Epidermal melanocyte (primary cell): ENCODE data around the gene GAS6.
"Not testable (repeated sequence)": the region's sequence is repeated elsewhere in the genome, so short reads cannot be mapped to it uniquely, and the experiment has no call there.

Source experiments
- DNase-seq: peaks from one replicate; pipeline ENCODE4 v3.0.0; 2011; ENCODE audit warnings: low spot score; ENCODE audit not compliant: insufficient read length

Gene GAS6

DNA sequence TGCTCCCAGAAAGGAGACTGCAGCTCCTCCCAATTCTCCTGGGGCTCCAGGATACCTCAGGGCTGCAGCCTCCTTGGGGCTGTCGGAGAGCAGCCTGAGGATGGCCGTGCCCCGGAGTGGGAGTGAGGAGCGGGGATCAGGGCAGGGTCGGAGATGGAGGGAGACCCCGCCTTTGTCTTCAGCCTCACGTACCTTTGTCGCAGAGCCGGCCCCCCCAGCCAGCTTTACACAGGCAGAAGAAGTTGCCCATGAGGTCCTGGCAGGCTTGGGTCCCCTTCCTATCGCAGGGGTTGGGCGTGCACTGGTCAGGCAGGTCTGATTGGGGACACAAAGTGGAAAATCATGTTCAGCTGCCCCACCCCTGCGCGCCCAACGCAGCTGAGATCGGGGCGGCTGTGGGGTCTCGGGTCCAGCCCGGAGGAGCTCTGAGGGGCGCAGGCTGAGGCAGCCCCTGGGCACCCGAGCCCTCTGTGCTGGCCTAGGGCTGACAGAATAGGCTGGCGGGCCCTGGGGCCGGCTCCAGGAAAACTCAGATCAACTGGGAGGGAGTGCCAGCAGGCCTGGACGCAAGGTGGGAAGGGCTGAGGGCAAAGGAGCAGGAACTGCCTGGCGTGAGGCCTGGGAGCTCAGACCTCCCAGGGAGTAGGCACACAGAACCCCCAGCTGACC, 24.2 kb downstream of the GAS6 start:
- no peak for DNase-seq

- DNase-seq: no peak
Observed at GRCh38 chr13:113838711-113839201, 25.1 kb downstream of the GAS6 start.

GRCh38 chr13:113837560-113838355, 26.1 kb downstream of the GAS6 start:
- peak; percentile 87 for DNase-seq

DNA sequence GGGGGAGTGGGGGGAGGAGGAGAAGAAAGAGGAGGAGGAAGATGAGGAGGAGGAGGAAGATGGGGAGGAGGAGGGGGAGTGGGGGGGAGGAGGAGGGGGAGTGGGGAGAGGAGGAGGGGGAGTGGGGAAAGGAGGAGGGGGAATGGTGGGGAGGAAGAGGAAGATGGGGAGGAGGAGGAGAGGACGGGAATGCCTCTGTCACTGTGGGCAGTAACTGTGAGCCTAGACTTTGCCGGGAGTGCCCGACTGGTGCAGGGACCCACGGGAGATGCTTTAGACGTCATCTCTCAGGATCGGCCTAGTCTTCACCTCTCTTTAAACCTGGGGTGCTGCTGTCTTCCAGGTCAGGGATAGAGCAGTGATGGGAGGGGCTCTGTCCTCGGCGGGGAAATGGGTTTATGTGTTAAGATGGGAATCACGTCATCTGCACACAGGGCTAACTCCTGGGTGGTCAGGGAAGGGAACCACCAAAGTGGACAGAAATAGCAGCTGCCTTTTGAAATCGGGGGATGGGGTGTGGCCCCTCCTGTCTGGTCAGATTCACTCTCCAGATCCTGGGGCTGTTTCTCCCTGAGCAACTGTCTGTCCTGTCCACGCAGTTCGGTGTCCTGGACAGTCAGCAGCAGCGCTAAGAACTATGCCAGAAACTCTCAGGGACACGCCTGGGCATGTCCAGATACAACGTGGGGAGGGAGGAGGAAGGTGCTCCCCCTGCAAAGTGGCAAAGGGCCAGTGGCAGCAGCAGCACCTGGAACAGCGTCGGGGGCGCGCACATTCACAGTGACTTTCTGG, 26.9 kb downstream of the GAS6 start:
- DNase-seq: no peak

DNA sequence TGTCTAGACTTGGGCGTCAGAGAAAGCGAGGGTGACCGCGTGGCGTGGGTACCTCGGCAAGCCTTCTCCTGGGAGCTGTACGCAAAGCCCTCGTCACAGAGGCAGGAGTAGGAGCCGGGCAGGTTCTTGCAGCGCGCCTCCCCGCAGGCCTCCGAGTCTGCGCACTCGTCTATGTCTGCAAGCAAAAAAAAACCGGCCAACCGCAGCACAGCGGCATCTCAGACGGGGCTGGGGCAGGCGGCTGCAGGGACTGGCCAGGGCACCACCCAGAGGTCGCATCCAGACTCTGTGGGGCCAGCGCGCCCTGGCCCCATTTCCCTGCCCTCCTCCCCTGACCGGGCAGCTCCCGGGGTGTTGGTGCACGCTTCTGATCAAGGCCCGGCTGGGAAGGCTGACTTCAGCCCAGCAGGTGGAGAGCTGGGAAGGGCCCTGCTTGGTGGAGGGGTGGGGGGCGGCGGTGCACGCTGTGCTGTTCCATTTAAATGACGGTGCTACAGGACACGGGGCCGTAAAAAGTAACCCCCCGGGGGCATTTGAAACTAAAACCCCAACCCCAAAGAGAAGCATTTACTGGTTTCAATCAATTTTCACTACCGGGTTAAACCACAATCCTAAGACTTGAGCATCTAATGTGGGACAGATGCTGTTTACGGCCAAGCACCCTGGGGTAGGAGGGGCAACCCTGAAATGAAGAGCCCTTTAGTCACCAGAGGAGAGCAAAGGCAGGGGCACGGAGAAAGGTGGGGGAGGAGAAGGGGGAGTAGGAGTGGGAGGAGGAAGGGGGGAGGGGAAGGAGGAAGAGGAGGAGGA, 28.2 kb downstream of the GAS6 start:
- peak; percentile 81 for DNase-seq

DNA sequence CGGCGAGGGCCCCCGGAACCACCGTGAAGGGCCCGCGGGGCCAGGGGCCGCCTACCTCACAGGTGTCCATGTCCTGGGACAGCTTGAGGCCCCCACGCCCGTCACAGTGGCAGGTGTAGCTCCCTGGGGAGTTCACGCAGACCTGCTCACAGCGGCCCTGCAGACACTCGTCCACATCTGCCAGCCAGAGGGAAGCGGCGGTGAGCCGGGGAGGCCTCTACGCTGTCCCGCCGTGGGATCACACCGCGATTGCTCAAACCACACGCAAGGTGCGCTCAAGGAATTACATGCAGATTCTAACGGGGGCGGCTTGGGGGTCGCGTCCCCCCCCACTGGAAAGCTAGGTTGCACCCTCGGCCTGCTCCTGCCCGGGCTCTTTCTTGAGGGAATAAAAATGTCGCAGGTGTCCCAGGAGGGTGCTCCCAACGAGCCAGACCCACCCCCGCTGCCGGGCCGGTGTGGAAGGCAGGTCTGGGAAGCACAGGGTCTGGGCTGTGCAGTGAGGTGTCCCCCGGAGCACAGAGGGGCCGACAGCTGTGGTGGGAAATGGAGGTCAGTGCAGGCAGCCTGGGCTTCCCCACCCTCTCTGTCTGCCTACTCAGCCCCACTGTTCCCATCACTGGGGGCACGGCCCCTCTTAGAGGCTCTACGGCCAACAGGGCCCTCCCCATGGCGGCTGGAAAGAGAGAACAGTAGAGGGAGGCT, 29.2 kb downstream of the GAS6 start:
- no peak for DNase-seq

DNA sequence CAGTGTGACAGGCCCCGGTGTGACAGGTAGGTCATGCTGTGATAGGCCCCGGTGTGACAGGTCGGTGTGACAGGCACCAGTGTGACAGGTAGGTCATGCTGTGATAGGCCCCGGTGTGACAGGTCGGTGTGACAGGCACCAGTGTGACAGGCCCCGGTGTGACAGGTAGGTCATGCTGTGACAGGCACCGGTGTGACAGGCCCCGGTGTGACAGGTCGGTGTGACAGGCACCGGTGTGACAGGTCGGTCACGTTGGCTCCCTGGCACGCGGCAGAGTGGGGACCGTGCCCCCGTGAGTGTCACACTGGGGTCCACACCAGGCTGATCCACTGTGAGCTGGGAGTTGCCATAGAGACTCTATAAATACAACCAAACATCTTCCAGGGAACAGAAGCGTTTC, 29.9 kb downstream of the GAS6 start:
- DNase-seq: not testable (repeated sequence)

- no peak for DNase-seq
Observed at GRCh38 chr13:113833111-113833830, 30.6 kb downstream of the GAS6 start.

DNA sequence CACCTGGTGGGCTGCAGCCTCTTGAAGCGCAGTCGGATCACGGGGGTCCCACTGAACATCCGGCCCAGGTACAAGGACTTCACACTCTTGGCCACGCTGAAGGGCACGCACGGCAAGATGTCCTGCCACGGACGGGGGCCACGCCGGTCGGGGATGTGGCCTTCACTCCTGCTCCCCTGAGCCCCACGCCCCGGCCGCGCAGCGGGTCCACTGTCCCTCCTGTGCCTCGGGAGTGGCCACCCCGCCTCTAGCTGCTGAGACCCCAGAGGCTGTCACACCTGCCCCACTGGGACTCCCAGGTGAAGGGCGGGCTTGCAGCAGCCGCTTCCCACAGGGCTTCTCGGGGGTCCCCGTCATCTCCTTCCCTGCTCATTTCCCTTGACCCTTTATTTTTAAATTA, 31.2 kb downstream of the GAS6 start:
- no peak for DNase-seq

- DNase-seq: no peak
Observed at GRCh38 chr13:113832205-113832604, 31.7 kb downstream of the GAS6 start.

DNA sequence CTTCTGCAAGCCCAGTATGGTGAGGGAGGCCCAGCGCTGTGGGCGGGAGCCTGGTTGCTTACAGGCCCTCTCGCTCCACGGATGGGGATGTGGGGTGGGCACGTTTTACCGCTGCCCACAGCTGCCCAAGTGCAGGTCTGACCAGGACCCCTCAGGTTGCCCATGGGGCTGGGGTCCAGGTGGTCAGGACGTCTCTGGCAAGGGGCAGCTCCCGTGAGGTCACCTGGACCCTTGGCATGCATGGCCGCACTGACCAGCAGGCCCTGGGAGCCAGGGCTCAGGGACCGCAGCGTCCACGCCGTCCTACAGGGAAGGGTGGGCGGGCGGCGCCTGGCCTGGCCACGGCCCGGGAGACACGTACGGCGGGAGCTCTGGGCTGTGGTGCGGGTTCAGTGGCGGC, 32.8 kb downstream of the GAS6 start:
- no peak for DNase-seq

DNA sequence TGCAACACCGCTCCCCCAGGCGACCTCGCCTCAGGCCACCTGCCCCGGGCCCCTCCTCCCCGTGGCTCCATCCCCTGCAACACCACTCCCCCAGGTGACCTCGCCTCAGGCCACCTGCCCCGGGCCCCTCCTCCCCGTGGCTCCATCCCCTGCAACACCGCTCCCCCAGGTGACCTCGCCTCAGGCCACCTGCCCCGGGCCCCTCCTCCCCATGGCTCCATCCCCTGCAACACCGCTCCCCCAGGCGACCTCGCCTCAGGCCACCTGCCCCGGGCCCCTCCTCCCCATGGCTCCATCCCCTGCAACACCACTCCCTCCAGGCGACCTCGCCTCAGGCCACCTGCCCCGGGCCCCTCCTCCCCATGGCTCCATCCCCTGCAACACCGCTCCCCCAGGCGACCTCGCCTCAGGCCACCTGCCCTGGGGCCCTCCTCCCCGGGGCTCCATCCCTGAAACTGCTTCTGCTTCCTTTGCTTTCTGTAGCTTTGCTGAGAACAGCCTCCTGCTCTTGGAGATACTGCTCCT, 33.4 kb downstream of the GAS6 start:
- not testable (repeated sequence) for DNase-seq

DNA sequence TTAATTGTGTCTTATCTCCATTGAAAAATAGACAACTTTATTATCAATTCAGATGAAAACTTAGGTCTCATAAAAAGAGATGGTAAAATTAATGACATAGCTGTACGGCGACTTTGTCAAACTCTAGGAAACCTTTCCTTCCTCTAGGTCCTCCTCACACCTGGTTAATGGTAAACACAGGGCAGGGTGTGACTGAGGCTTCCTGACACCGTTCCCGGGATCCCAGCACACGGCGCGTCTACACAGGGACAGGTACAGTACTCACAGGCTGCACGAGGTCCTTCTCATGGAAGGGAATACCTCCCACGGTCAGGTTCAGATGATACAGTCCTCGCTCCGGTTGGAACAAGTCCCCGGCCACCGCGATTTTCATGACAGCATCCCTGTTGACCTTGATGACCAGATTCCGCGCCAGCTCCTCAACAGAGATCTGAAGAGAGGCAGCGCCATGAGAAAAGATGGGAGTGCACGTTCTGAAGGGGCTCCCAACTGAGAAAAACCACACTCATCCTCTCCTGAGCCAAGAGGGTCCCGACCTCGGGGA, 35.5 kb downstream of the GAS6 start:
- no peak for DNase-seq

- no peak for DNase-seq
Observed at GRCh38 chr13:113827021-113827420, 36.9 kb downstream of the GAS6 start.

DNA sequence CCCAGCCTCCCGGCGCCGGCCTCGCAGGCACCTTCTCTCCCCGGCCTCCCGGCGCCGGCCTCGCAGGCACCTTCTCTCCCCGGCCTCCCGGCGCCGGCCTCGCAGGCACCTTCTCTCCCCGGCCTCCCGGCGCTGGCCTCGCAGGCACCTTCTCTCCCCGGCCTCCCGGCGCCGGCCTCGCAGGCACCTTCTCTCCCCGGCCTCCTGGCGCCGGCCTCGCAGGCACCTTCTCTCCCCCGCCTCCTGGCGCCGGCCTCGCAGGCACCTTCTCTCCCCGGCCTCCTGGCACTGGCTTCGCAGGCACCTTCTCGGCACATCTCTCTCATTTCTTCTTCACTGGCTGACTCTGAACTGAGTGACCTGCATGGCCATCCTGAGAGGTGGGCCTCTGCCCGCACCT, 37.4 kb downstream of the GAS6 start:
- DNase-seq: not testable (repeated sequence)

DNA sequence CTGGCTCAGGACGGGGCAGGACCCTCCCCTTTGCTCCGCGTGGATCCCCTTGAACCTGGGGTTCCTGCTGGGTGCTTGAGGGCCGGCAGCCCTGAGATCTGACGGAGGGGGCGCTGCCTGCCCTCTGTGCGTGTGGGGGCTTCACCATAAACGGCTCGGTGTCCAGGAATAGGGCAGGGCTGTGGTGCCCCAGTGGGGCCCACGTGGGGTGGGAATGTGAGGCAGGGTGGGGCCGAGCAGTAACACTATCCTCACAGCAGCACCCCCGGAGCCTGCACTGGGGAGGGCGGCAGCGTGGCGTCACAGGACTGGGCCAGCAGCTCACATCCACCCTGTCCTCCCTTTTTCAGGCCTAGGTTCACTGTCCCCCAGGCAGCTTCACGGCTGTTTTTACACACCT, 38.0 kb downstream of the GAS6 start:
- DNase-seq: no peak

- DNase-seq: no peak
Observed at GRCh38 chr13:113823771-113824170, 40.1 kb downstream of the GAS6 start.

DNA sequence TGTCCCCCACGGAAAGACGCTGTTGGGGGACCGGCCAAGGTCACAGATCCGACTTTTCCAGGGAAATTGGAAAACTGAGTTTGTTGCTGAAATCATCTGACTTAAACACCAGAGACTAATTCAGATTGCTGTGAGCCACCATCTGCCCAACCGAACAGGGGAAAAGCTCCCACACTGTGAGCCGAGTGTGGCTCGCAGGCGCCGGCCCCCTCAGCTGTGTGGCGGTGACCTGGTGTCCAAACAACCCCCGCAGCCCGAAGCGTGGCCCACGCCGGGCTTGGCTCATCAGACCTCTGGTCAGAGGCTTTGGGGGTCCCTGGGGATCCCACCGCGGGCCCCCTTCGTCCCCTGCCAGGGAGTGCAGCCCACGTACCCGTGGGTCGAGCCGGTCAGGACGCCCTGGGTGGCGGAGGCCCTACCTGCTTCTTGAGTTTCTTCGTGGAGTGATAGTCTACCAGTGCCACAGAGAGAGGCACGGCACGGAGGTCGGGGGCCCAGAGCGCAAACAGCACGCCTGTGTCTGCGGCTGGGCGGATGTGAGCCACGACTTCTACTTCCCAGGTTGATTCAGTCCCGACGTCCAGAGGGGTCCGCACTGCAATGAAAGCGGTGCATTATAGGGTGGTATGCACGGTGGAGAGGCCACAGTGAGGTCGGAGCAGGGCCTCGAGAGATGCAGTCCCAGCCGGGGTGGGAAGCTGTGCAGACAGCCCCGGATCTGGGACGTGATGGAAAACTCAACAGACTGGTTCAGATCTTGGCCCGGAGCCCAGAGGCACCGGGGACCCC, 40.7 kb downstream of the GAS6 start:
- DNase-seq: no peak

DNA sequence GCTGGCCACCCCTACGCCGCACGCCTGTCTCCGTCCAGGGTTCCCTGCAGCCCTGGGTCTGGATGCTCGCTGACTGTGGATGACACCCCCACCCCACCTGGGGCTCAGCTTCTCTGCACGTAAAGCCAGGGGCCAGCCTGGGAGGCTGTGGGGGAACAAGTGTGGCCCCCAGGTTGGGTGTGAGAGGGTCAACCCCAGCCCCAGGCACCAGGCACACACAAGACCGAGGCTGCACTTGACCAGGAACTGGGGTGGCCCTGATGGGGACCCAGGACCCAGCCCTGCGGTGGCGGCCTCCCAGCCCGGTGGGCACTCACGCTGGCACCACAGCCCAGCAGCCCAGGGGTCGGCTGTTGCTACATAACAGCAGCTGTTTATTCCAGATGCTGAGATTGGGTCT, 41.6 kb downstream of the GAS6 start:
- DNase-seq: no peak
